SK-N-SH (cell line): ENCODE measurements around the gene DHRSX.

Experiments
- EP300 ChIP-seq, 2 experiments: IDR thresholded peaks; 2 replicates each; pipeline versions ENCODE4 v1.4.0 to v1.6.1; 2012; ENCODE audit warnings: borderline replicate concordance in 1 of 2, low read depth in 1 of 2, low read length in 1 of 2
- EZH2phosphoT487 ChIP-seq: fragments of 200-600 bp; sonication (generic); IDR thresholded peaks from 2 replicates; pipeline ENCODE4 v1.6.1; 2017; ENCODE audit warnings: low read depth, mixed run types, mild to moderate bottlenecking, antibody characterized with exemption, moderate library complexity, borderline replicate concordance
- MXI1 ChIP-seq: IDR thresholded peaks from 2 replicates; pipeline ENCODE4 v1.6.1; 2012; ENCODE audit warnings: mild to moderate bottlenecking, low read depth, low read length, improper control_type of control experiment
- NFIC ChIP-seq: IDR thresholded peaks from 2 replicates; pipeline ENCODE4 v1.4.0; 2012; ENCODE audit warnings: borderline replicate concordance
- POLR2AphosphoS5 ChIP-seq: IDR thresholded peaks from 2 replicates; pipeline ENCODE4 v1.6.1; 2012; ENCODE audit warnings: low read depth, low read length
- RCOR1 ChIP-seq: fragments of 150-350 bp; IDR thresholded peaks from 2 replicates; pipeline ENCODE4 v1.6.1; 2017; ENCODE audit warnings: antibody characterized with exemption, low read length
- TEAD4 ChIP-seq: IDR thresholded peaks from 2 replicates; pipeline ENCODE4 v1.4.0; 2012; ENCODE audit warnings: mild to moderate bottlenecking, borderline replicate concordance; ENCODE audit not compliant: insufficient read depth
- TF ChIP-seq, protein P1 (sequence below): IDR thresholded peaks from 2 replicates; pipeline ENCODE4 v1.6.1; 2012; ENCODE audit warnings: mild to moderate bottlenecking, low read depth, low read length, moderate library complexity
- TF ChIP-seq, protein P2 (sequence below): fragments of 200-600 bp; sonication (generic); IDR thresholded peaks from 2 replicates; pipeline ENCODE4 v1.6.1; 2017; ENCODE audit warnings: antibody characterized with exemption, mild to moderate bottlenecking, moderate library complexity

DNA sequence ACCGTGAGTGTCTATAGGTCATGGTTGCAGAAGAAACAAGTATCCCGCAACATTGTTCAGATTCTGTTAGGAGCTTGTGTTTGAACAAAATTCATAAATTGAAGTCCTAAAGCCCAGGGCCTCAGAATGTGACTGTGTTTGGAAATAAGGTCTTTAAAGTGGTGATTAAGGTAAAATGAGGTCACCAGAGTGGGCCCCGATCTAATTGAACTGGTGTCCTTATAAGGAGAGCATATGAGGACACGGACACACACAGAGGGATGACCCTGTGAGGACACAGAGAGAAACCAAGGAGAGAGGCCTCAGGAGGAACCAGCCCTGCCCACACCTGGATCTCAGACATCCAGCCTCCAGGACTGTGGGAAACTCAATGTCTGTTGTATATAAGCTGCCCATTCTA, 76.9 kb downstream of the DHRSX start:
- TF ChIP-seq NFIC (no peak), MXI1 (no peak), POLR2AphosphoS5 (no peak), RCOR1 (no peak), TEAD4 (no peak), EZH2phosphoT487 (no peak), EP300 (IDR thresholded peaks at IDR 0.05; ENCODE audit: borderline replicate concordance in 1 of 2, low read depth in 1 of 2, low read length in 1 of 2) (no peak)
- TF ChIP-seq, protein P1, sequence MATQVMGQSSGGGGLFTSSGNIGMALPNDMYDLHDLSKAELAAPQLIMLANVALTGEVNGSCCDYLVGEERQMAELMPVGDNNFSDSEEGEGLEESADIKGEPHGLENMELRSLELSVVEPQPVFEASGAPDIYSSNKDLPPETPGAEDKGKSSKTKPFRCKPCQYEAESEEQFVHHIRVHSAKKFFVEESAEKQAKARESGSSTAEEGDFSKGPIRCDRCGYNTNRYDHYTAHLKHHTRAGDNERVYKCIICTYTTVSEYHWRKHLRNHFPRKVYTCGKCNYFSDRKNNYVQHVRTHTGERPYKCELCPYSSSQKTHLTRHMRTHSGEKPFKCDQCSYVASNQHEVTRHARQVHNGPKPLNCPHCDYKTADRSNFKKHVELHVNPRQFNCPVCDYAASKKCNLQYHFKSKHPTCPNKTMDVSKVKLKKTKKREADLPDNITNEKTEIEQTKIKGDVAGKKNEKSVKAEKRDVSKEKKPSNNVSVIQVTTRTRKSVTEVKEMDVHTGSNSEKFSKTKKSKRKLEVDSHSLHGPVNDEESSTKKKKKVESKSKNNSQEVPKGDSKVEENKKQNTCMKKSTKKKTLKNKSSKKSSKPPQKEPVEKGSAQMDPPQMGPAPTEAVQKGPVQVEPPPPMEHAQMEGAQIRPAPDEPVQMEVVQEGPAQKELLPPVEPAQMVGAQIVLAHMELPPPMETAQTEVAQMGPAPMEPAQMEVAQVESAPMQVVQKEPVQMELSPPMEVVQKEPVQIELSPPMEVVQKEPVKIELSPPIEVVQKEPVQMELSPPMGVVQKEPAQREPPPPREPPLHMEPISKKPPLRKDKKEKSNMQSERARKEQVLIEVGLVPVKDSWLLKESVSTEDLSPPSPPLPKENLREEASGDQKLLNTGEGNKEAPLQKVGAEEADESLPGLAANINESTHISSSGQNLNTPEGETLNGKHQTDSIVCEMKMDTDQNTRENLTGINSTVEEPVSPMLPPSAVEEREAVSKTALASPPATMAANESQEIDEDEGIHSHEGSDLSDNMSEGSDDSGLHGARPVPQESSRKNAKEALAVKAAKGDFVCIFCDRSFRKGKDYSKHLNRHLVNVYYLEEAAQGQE: no peak
- TF ChIP-seq, protein P2, sequence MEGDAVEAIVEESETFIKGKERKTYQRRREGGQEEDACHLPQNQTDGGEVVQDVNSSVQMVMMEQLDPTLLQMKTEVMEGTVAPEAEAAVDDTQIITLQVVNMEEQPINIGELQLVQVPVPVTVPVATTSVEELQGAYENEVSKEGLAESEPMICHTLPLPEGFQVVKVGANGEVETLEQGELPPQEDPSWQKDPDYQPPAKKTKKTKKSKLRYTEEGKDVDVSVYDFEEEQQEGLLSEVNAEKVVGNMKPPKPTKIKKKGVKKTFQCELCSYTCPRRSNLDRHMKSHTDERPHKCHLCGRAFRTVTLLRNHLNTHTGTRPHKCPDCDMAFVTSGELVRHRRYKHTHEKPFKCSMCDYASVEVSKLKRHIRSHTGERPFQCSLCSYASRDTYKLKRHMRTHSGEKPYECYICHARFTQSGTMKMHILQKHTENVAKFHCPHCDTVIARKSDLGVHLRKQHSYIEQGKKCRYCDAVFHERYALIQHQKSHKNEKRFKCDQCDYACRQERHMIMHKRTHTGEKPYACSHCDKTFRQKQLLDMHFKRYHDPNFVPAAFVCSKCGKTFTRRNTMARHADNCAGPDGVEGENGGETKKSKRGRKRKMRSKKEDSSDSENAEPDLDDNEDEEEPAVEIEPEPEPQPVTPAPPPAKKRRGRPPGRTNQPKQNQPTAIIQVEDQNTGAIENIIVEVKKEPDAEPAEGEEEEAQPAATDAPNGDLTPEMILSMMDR: no peak
